Gastroesophageal sphincter (tissue), 4 donors: ENCODE results near the gene HEATR1. TPM values are rescaled to one million over a fixed set of nuclear protein-coding genes. Genes with fewer than 3 reads are reported as not detected.
A peak's percentile ranks its signal among the peaks of the same experiment; 100 is the strongest.

ENCODE experiments used
- ATAC-seq: fragments of 150-250 bp; one replicate; pipeline ENCODE4 v1.9.1; 2016; ENCODE audit warnings: mild to moderate bottlenecking, moderate library complexity
- H3K27ac ChIP-seq, 4 donors: fragments of 200-600 bp; sonication (generic) in 3 of 4; 1 replicate in 3 of 4; 2 replicates in 1 of 4; pipeline ENCODE4 v1.5.1; 2016 to 2019
- H3K27me3 ChIP-seq: fragments of 200-600 bp; sonication (generic); one replicate; pipeline ENCODE4 v1.5.1; 2019
- H3K36me3 ChIP-seq, 2 donors: fragments of 200-600 bp; sonication (generic); one replicate each; pipeline ENCODE4 v1.5.1; 2019; ENCODE audit warnings: control low read depth in 1 of 2
- H3K4me1 ChIP-seq, 3 donors: fragments of 200-600 bp; sonication (generic); 1 replicate in 2 of 3; 2 replicates in 1 of 3; pipeline ENCODE4 v1.5.1; 2016 to 2019; ENCODE audit warnings: control low read depth in 2 of 3
- H3K4me3 ChIP-seq, 2 donors: fragments of 200-600 bp; sonication (generic); one replicate each; pipeline ENCODE4 v1.5.1; 2019; ENCODE audit warnings: mild to moderate bottlenecking in 1 of 2, moderate library complexity in 1 of 2
- H3K9me3 ChIP-seq, 3 donors: fragments of 200-600 bp; sonication (generic); one replicate each; pipeline ENCODE4 v1.5.1; 2017 to 2019; ENCODE audit warnings: control low read depth in 2 of 3
- CTCF ChIP-seq, 4 experiments: fragments of 200-600 bp in 2 of 4; fragments of 450-650 bp in 2 of 4; sonication (generic) in 1 of 4; IDR thresholded peaks; one replicate each; pipeline ENCODE4 v1.5.1; 2017 to 2019; ENCODE audit warnings: antibody characterized with exemption in 4 of 4, mild to moderate bottlenecking in 2 of 4, moderate library complexity in 2 of 4
- EP300 ChIP-seq: sonication (generic); formaldehyde crosslinking; IDR thresholded peaks from one replicate; pipeline ENCODE4 v1.6.1; 2017; ENCODE audit warnings: antibody characterized with exemption, mild to moderate bottlenecking
- POLR2A ChIP-seq, 2 donors: fragments of 450-650 bp; IDR thresholded peaks; one replicate each; pipeline ENCODE4 v1.6.1; 2017; ENCODE audit warnings: antibody characterized with exemption in 2 of 2, mild to moderate bottlenecking in 2 of 2, moderate library complexity in 1 of 2
- POLR2AphosphoS5 ChIP-seq: sonication (generic); formaldehyde crosslinking; IDR thresholded peaks from one replicate; pipeline ENCODE4 v1.6.1; 2017; ENCODE audit warnings: antibody characterized with exemption
- WGBS, 2 donors: methylation state at CpG; one replicate each; pipeline ENCODE4 v1.1.5; 2018; ENCODE audit warnings: low coverage in 1 of 2; 5-methylcytosine and 5-hydroxymethylcytosine counted together
- total RNA-seq, 4 donors: library from RNA; depleted of rRNA; stranded (reverse); fragments of >200 nt; gene quantifications; one replicate each; pipeline ENCODE4 v1.1.0, GENCODE V29; 2016

Gene HEATR1
- total RNA-seq, 4 donors from 2014 or later, result 14.8 to 23.8 (median 19.6) TPM

DNA sequence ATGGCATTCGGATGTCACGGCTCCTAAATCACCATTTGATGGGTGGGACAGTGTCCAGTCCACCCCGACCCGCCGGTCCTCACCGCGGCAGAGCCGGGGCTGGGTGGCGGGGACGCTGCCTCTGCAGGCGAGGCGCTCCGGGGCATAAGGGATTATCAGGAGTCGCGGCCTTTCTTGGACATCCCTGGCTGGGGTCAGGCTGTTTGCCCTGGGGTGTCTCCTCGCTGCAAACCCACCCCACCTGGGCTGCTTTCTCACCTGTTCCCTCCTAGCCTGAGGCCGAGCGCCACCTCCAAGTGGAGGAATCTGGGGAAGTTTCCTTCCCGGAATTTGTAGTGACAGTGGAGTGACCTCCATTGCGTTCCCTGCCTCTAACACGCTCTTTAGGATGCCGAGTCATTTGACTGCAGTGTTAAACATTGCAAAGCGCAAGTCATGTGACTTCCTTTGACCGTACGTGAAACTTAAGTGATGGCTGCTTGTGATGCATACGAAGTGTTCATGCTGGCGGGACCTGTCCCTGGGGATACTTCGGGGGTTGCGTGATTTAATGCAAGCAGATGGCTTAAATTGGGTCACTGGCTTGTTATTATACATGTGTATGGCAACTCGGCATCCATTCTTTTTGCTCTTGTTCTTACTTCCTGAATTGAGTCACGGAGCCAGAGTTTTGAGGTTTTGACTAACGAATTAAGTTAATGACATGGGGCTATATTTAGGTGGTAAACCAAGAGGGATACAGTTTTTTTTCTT lies 80.0 kb downstream of the HEATR1 start:
- no peaks in the 10 kb centered on the region for H3K9me3 ChIP-seq
- 0% methylated on average over 7 to 11 of the region's 32 CpGs for WGBS, 2 donors
- peak; percentile 68 for TF ChIP-seq POLR2AphosphoS5
- no peak for TF ChIP-seq POLR2A (IDR thresholded peaks at IDR 0.05)
- H3K36me3 ChIP-seq, result peaks cover 0 to 28% of the 10 kb centered on the region in 2 donors
- H3K27ac ChIP-seq, result peak overlapping the region; percentile 55 to 95 (median 86)
- peak overlapping the region; percentile 82 to 94 for H3K4me3 ChIP-seq
- H3K4me1 ChIP-seq, result peaks cover 2 to 16% (median 2%) of the 10 kb centered on the region in 3 donors
- no peaks in the 10 kb centered on the region for H3K27me3 ChIP-seq
- peak; percentile 73 for ATAC-seq

DNA sequence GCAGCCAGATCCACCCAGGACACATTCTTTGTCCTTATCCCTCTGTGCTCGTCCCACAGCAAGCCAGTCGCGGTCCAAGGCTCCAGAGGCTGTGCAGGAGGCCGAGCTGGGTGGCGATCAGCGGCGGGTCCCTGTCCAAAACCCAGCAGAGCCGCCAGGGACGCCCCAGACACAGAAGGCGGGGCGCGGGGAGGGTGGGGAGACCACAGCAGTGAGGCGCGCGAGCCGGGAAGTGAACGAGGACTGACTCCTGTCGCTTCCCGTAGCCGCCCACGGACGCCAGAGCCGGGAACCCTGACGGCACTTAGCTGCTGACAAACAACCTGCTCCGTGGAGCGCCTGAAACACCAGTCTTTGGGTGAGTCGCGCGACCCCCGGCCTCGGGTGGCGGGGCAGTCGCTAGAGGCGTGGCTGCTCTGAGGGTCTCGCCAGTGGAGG lies 80.6 kb downstream of the HEATR1 start, which contains the start of gene LGALS8:
Gene LGALS8 (plus strand): TSS at position 279 of the 438 bp plus-strand sequence. CDS start 2,089 bp downstream, outside the sequence.
- H3K4me3 ChIP-seq, result peak within 1 kb of the TSS; percentile 82 to 94
- peak; percentile 95 for TF ChIP-seq POLR2AphosphoS5
- TF ChIP-seq EP300, result no peak
- peak in 1 of 4 experiments; percentile 24 for TF ChIP-seq CTCF (IDR thresholded peaks at IDR 0.05)
- peak; percentile 21 to 24 for TF ChIP-seq POLR2A (IDR thresholded peaks at IDR 0.05)
- WGBS, 2 donors, result 0% methylated on average over 2 to 8 of the region's 35 CpGs
- peak within 1 kb of the TSS; percentile 55 to 95 (median 86) for H3K27ac ChIP-seq
- H3K36me3 ChIP-seq, result peaks cover 0 to 27% of the 10 kb centered on the region in 2 donors
- H3K9me3 ChIP-seq, result no peaks in the 10 kb centered on the region
- ATAC-seq, result peak; percentile 94
- no peaks in the 10 kb centered on the region for H3K27me3 ChIP-seq
- peaks cover 2 to 16% (median 2%) of the 10 kb centered on the region in 3 donors for H3K4me1 ChIP-seq

GRCh38 chr1:236522937-236523703 lies 81.2 kb downstream of the HEATR1 start:
- Histone ChIP-seq H3K27ac (peak overlapping the region; percentile 55 to 95 (median 86)), H3K27me3 (no peaks in the 10 kb centered on the region), H3K9me3 (no peaks in the 10 kb centered on the region), H3K4me3 (peak overlapping the region; percentile 82 to 94), H3K4me1 (peaks cover 2 to 16% (median 2%) of the 10 kb centered on the region in 3 donors), H3K36me3 (peaks cover 0 to 23% of the 10 kb centered on the region in 2 donors)
- TF ChIP-seq EP300 (no peak), POLR2AphosphoS5 (no peak), CTCF (IDR thresholded peaks at IDR 0.05) (no peak), POLR2A (IDR thresholded peaks at IDR 0.05) (no peak)
- 10 to 21% methylated on average over 6 to 12 of the region's 26 CpGs for WGBS, 2 donors
- ATAC-seq, result peak; percentile 38

GRCh38 chr1:236520445-236521005 lies 83.8 kb downstream of the HEATR1 start:
- TF ChIP-seq POLR2AphosphoS5, result no peak
- no peak for TF ChIP-seq CTCF (IDR thresholded peaks at IDR 0.05)
- no peak for TF ChIP-seq POLR2A (IDR thresholded peaks at IDR 0.05)
- TF ChIP-seq EP300, result no peak
- Histone ChIP-seq H3K27ac (no peak overlapping the region), H3K4me3 (no peak overlapping the region), H3K27me3 (no peaks in the 10 kb centered on the region), H3K9me3 (no peaks in the 10 kb centered on the region), H3K36me3 (no peaks in the 10 kb centered on the region), H3K4me1 (peaks cover 2 to 16% (median 2%) of the 10 kb centered on the region in 3 donors)
- ATAC-seq, result no peak
- 76% methylated on average over 4 of the region's 4 CpGs; no CpG with 5 or more reads in 1 of the 2 donors for WGBS, 2 donors

DNA sequence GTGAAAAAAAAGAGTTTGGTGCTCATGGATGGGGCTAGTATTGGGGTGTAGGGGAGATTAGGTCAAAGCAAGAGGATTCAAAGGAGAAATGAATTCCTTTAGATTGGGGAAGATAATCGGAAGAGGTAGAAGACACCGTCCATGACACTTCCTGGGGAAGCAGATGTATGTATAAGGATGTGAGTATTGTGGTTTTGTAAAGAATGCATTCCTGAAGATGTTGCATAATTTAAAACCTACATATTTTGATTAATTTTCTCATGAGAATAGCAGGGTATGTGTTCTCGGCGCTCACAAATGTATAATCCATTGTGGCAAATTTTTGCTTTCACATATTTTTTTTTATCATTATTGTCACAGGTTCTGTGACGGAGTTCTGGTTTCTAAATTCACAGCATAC lies 86.0 kb downstream of the HEATR1 start:
- 75 to 81% methylated on average over 5 of the region's 5 CpGs for WGBS, 2 donors
- ATAC-seq, result no peak
- Histone ChIP-seq H3K4me3 (no peak overlapping the region), H3K36me3 (no peaks in the 10 kb centered on the region), H3K4me1 (peaks cover 0 to 5% (median 2%) of the 10 kb centered on the region in 3 donors), H3K27me3 (no peaks in the 10 kb centered on the region), H3K9me3 (no peaks in the 10 kb centered on the region), H3K27ac (no peak overlapping the region)
- TF ChIP-seq POLR2A (IDR thresholded peaks at IDR 0.05) (no peak), POLR2AphosphoS5 (no peak), EP300 (no peak), CTCF (IDR thresholded peaks at IDR 0.05) (no peak)
